GM18909 (cell line): ENCODE results near the gene NUDT1.

Experiments
- ATAC-seq: cut with Tn5 transposase; IDR thresholded peaks from one replicate; pipeline ENCODE4 v1.9.1; 2021; ENCODE audit warnings: mild to moderate bottlenecking; ENCODE audit not compliant: unreplicated experiment, poor library complexity

NUDT1 gene

DNA sequence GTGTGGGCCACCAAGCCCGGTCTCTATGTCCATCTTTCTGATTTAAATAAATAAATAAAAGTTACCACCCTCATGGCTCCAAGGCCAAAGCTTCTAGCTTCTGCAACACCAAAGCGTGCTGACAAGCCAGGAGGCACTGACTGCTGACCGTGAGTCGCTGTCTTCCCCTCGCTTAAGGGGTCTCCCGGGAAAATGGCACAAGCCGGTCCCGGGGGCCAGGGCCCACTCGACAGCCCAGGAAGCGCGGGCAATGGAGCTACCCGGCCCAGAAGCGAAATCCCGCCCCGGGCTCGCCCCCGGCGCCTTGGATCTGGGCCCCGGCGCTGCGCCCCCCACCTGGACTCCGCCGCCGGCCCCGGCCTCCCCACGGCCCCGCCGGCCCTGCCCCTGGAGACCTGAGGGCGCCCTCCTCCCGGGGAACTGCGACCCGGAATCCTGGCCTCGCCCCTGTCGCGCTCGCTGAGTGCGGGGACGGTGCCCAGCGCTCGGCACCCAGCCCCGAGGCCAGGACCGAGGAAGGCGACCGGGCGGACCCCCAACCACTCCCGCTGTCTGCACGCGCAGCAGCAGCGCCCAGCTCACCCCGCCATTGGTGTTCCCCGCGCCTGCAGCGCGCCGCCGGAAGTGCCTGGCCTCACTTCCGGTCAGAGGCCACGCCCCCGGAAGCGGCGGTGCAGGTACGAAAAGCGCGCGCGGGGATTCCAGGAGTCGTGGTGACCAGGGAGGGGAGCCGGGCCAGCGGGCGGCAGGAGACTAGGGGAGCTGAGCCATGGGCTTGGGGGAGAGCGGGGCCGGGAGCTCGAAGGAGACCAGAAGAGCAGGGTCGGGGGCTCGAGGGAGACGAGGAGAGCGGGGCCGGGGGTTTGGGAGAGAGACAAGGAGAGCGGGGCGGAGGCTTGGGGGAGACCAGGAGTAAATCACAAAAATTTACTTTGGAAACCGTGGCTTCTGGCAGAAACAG is at the start of gene NUDT1, which contains the start of gene MRM2:
Gene NUDT1, plus strand, starts transcription at position 647 of the 961 bp plus-strand sequence. CDS start 2,349 bp downstream, outside the sequence.
Gene MRM2, minus strand, starts transcription at position 626 of the 961 bp plus-strand sequence. Its CDS starts 36 bp downstream, at position 590.
- ATAC-seq, result peak; percentile 65

- no peak for ATAC-seq
Measured at GRCh38 chr7:2192831-2193534, 49.0 kb upstream of the NUDT1 start.

GRCh38 chr7:2193575-2194305 is 48.3 kb upstream of the NUDT1 start:
- ATAC-seq, result no peak

GRCh38 chr7:2195400-2196246 is 46.4 kb upstream of the NUDT1 start:
- ATAC-seq, result no peak

- ATAC-seq, result no peak
Measured at GRCh38 chr7:2196381-2197378, 45.3 kb upstream of the NUDT1 start.

GRCh38 chr7:2197436-2198155 is 44.4 kb upstream of the NUDT1 start:
- no peak for ATAC-seq

DNA sequence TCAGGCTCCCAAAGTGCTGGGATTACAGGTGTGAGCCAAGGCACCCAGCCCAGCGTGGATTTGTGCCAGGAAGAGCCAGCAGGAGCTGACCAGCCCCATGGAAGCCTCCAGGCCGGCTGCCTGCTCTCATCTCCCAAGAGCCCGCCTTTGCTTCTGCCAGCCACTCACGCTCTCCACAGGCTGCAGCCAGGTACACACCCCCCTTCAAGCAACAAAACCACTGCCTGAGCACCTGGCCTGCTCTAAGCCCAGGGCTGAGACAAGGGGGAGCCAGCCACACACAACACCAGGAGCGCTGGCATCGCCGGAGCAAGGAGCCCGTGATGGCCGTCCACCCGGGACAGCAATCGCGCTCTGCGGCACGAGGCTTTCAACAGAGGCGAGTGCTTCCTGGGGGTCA is 43.8 kb upstream of the NUDT1 start:
- ATAC-seq, result no peak

DNA sequence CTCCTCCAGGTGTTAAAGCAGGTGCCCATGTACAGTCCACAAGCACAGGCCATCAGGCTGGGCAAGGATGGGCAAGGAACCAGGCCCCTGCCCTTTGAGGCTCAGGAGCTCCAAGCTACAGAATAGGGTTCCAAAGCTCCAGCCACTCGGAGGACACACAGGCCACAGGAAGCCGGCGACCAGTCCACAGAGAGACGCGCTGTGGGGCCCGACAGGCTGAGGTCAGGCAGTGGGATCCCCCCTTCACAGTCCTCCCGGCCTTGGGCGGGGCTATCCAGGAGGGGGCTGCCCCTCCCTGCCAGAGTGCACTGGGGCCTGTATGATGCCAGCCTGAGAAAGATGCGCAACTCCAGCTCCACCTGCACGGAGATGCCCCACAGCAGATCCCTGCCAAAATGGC is 43.3 kb upstream of the NUDT1 start:
- no peak for ATAC-seq

DNA sequence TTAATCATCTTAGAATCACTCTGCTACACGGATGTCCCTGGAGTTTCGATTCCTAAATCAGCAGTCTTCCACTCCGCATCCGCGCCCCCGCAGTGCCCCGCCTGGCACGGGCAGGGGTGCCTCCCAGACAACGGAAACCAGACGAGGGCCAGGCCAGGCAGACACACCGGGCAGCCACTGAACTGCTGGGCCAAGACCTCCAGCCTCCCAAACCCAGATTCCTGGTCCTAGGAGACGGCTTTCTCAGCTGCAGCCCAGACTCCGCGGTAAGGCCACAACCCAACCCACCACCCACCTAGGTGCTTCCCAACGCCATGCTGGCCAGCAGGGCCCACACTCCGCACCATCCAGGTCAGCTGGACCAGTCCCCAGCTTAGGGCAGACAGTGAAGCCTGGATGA is 42.5 kb upstream of the NUDT1 start:
- no peak for ATAC-seq

GRCh38 chr7:2199956-2200583 is 42.0 kb upstream of the NUDT1 start:
- no peak for ATAC-seq

DNA sequence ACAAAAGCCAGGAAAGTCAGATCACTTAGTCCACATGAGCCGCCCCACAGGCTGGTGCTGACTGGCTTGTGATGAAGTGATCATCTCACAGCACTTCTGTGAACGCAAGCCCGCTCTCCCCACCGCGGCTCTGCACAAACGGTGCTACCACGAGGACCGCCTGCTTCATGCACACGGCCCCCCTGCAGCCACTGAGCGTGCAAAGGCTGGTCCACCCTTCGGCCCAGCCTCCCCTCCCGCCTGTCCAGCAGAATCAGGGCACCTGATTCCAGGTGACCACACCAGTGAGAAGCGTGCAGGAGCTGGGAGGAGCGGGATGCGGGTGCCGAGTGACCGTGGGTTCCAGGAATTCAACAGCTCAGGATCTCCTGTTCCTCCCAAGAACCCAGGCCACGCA is 41.4 kb upstream of the NUDT1 start:
- no peak for ATAC-seq

DNA sequence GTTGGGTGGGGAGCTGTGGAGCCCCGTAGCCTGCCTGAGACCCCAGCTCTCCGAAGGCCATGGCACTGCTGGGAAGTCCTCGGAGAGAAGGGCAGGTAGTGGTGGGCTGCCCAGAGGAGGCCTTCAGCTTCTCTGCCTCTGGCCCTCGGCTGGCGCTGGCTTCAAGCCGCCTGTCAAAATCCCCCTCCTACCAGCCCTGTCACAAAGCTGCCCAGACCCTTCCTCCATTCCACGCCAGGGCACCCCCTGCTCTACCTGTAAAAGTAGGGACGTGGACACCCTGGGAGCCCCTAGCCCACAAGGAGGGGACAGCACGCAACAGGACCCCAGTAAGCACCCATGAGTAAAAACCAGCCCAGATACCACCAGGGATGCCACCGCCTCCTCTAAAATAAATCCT is 40.9 kb upstream of the NUDT1 start:
- ATAC-seq, result no peak

DNA sequence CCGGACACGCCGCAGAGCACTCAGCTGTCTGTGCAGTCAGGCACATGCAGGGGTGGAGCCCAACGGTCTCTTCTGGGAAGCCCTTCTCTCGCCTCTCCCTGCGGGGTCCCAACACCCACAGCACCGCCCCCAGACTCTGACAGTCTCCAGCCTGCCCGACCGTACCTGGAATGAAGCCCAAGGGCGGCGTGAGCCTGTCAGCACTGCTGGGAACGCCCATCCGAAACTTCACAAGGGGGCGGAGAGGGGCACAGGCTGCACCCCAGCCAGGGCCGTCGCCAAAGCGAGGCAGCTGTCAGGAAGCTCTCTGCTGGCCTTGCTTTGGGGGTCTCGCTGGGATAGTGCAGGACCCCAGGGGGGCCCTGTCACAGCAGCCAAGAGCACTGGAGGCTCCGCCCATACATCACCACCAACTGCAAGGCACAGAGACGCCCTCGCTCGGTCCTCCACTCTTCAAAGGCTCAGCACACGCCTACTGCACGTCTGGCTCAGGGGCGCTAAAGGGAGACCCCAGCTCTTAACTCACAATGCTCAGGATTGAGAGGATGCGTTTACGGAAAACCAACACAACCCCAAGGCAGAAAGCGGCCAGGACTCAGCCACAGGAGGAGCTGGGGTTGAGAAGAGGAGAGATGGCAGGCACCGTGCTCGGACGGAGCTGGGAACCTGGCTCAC is 40.2 kb upstream of the NUDT1 start:
- no peak for ATAC-seq

DNA sequence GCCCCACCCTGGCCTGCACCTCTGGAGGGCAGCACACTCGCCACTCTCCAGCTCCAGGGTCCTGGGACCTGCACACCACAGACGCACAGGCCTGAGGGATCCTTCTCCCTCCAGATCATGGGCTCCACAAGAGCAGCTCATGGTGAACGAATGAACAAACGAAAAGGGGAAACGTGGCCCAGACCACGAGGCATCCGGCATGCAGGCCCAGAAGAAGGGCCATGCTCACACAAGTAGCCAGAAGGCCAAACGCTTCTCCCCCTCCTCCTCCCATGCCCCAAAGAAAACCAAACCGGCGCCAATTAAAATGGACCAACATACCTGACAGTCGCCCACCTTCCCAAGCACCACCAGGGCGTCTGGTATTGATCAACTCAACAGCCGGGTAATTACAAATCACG is 39.7 kb upstream of the NUDT1 start:
- ATAC-seq, result no peak

GRCh38 chr7:2202901-2203765 is 38.9 kb upstream of the NUDT1 start:
- no peak for ATAC-seq

- no peak for ATAC-seq
Measured at GRCh38 chr7:2203766-2204300, 38.2 kb upstream of the NUDT1 start.
